Cardiac muscle cell (in vitro differentiated cells and primary cell): ENCODE results near the gene MAPK10. TPM values are rescaled to one million over a fixed set of nuclear protein-coding genes. Genes with fewer than 3 reads are reported as not detected.
"Not testable (repeated sequence)": the region's sequence is repeated elsewhere in the genome, so short reads cannot be mapped to it uniquely, and the experiment has no call there.

Source experiments
- DNase-seq, 2 donors: peaks; one replicate each; pipeline versions ENCODE4 v3.0.0 to v3.0.0-alpha.2; 2010 to 2017; ENCODE audit warnings: low read depth in 1 of 2, low spot score in 1 of 2
- H3K27ac ChIP-seq: fragments of 200-600 bp; sonication (generic); 2 replicates; pipeline ENCODE4 v1.5.1; 2016
- H3K27me3 ChIP-seq: fragments of 200-600 bp; sonication (generic); 2 replicates; pipeline ENCODE4 v1.6.0; 2016; ENCODE audit warnings: control low read depth
- H3K36me3 ChIP-seq: fragments of 200-600 bp; sonication (generic); 2 replicates; pipeline ENCODE4 v1.5.1; 2016; ENCODE audit warnings: control low read depth
- H3K4me1 ChIP-seq: fragments of 200-600 bp; sonication (generic); 2 replicates; pipeline ENCODE4 v1.8.1; 2017; ENCODE audit warnings: low read depth, mild to moderate bottlenecking, mixed run types
- H3K4me3 ChIP-seq: fragments of 200-600 bp; sonication (generic); 2 replicates; pipeline ENCODE4 v1.5.1; 2016; ENCODE audit warnings: mild to moderate bottlenecking
- H3K9me3 ChIP-seq: fragments of 200-600 bp; sonication (generic); 2 replicates; pipeline ENCODE4 v1.5.1; 2017; ENCODE audit warnings: low read depth, mild to moderate bottlenecking, control low read depth
- polyA plus RNA-seq: library from polyadenylated mRNA; unstranded; fragments of >200 nt; fragmentation: Nextera tagmentation; extraction: Ambion mirVana; gene quantifications from 2 replicates; pipeline ENCODE4 v1.2.1, GENCODE V29; 2016
- total RNA-seq: library from RNA; depleted of rRNA; stranded (reverse); fragments of >200 nt; gene quantifications from 2 replicates; pipeline ENCODE4 v1.2.3, GENCODE V29; 2016
- TF ChIP-seq, protein P1 (sequence below): IDR thresholded peaks from 2 replicates; pipeline ENCODE4 v1.5.1; 2012; ENCODE audit warnings: low read depth, mild to moderate bottlenecking, low read length

The MAPK10 gene
- total and polyA plus RNA-seq, 2 experiments from 2014 or later: 13.9 to 22.8 TPM

DNA sequence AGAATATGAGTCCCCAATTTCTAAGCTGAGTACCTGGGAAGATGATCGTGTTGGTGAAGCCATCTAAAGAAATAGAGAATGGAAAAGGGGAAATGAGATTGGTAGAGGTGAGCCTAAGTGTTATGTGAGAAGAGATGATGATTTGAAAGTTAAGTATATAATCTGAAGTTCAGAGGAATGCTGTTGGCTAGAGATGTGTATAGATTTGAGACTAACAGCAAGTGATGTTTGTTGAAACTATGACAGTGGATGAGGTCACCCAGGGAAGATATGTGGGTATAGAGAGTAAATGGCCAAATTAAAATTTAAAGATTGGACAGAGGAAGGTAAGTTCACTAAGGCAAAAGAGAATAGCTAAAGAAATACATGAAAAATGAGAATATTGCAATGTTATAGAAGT, 324.2 kb downstream of the MAPK10 start:
- Histone ChIP-seq H3K4me3 (no peak overlapping the region), H3K9me3 (no peaks in the 10 kb centered on the region), H3K27ac (no peak overlapping the region), H3K27me3 (no peaks in the 10 kb centered on the region), H3K36me3 (no peaks in the 10 kb centered on the region), H3K4me1 (peaks cover 38% of the 10 kb centered on the region)
- TF ChIP-seq, protein P1, sequence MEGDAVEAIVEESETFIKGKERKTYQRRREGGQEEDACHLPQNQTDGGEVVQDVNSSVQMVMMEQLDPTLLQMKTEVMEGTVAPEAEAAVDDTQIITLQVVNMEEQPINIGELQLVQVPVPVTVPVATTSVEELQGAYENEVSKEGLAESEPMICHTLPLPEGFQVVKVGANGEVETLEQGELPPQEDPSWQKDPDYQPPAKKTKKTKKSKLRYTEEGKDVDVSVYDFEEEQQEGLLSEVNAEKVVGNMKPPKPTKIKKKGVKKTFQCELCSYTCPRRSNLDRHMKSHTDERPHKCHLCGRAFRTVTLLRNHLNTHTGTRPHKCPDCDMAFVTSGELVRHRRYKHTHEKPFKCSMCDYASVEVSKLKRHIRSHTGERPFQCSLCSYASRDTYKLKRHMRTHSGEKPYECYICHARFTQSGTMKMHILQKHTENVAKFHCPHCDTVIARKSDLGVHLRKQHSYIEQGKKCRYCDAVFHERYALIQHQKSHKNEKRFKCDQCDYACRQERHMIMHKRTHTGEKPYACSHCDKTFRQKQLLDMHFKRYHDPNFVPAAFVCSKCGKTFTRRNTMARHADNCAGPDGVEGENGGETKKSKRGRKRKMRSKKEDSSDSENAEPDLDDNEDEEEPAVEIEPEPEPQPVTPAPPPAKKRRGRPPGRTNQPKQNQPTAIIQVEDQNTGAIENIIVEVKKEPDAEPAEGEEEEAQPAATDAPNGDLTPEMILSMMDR: no peak
- DNase-seq: no peak

DNA sequence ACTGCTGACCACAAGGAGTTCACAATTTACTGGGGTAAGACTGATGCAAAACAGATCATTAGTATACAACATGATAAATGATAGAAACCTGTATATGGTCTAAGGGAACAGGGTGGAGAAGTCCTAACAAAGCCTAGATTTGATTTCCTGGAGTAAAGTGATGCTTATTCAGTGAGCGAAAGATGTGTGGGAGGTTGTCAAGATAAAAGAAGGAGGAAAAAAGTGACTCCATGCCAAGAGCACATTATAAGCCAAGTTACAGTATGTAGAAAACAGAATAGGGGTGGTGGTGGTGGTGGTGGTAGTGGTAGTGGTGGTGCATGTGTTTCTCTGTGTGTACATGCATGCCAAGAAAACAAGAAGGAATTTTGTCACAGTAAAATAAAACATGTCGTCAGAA, 325.2 kb downstream of the MAPK10 start:
- Histone ChIP-seq H3K4me3 (no peak overlapping the region), H3K27ac (no peak overlapping the region), H3K9me3 (no peaks in the 10 kb centered on the region), H3K36me3 (no peaks in the 10 kb centered on the region), H3K4me1 (peaks cover 38% of the 10 kb centered on the region), H3K27me3 (no peaks in the 10 kb centered on the region)
- peak in 1 of 2 donors; percentile 69 for DNase-seq
- TF ChIP-seq, protein P1: no peak

DNA sequence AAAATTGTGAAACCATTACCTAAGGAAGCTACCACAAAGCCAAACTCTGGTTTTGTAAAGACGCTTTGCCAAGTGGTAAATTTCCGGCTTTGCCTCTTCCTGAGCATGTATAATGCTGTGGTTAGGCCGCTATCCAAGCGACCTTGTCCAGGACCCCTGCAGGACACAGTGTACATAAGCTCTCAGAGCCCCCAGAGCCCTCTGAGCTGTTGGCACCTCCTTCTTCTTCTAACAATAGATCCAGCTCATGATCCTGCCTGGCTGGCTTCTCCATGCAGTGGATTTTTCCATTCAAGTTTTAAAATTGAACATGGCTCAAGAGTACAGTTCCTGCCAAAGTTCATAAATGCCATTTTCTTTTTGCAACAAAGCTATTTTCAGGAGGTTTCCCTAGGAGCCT, 326.7 kb downstream of the MAPK10 start:
- DNase-seq: peak; percentile 86 to 94

DNA sequence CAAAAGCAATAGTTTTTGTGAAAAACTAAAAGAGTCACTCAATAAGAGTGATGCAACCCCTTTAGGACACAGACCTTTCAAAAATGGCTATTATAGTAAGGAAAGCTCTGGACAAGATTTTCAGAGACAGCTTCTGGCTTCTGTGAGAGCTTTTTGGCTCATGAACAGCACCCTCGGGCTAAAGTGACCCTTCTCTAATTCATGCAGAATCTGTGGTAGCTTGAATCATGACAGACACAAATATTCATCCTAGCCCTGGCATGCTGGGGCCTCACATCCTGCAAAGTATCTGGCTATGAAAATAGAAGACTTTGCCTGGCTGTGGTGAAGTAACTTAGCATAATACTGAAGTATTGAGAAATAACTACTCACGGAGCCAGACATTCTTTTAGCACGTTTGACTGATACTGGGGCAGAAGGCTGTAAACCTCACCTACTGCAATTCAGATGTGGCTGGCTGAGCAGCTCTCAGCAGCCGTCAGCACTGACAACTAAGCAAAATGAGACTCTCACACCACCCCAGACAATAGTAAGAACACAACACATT, 327.3 kb downstream of the MAPK10 start:
- peak overlapping the region; percentile 54 for H3K27ac ChIP-seq
- H3K4me3 ChIP-seq: no peak overlapping the region
- no peaks in the 10 kb centered on the region for H3K9me3 ChIP-seq
- H3K27me3 ChIP-seq: no peaks in the 10 kb centered on the region
- no peaks in the 10 kb centered on the region for H3K36me3 ChIP-seq
- TF ChIP-seq, protein P1: no peak
- peaks cover 22% of the 10 kb centered on the region for H3K4me1 ChIP-seq
- peak; percentile 32 to 94 for DNase-seq

More for the DNA sequence above, 326.7 kb downstream of the MAPK10 start:
- Histone ChIP-seq H3K36me3 (no peaks in the 10 kb centered on the region), H3K27me3 (no peaks in the 10 kb centered on the region), H3K4me1 (peaks cover 29% of the 10 kb centered on the region), H3K27ac (peak overlapping the region; percentile 54), H3K4me3 (no peak overlapping the region), H3K9me3 (no peaks in the 10 kb centered on the region)
- TF ChIP-seq, protein P1: peak; percentile 3

DNA sequence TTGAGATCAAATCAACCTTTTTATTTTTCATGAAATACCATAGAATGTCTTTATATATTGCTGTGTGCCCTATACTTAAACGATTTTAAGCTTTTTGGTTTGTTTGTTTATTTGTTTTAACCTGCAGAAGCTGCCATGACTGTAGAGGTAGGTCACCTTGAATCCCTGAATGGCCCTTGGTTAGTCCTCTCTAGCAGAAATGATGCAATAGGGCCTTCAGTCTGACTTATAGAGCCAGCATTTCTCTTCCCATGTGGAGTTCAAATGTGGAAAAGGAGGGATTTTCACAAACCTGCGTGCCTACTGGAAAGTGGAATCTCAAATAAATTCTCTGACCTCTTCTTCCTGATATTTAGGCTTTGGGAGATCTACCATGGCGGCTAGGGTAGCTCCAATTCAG, 327.9 kb downstream of the MAPK10 start:
- H3K36me3 ChIP-seq: no peaks in the 10 kb centered on the region
- H3K27me3 ChIP-seq: no peaks in the 10 kb centered on the region
- no peak overlapping the region for H3K4me3 ChIP-seq
- peaks cover 21% of the 10 kb centered on the region for H3K4me1 ChIP-seq
- TF ChIP-seq, protein P1: no peak
- no peak overlapping the region for H3K27ac ChIP-seq
- DNase-seq: peak in 1 of 2 donors; percentile 37
- no peaks in the 10 kb centered on the region for H3K9me3 ChIP-seq

DNA sequence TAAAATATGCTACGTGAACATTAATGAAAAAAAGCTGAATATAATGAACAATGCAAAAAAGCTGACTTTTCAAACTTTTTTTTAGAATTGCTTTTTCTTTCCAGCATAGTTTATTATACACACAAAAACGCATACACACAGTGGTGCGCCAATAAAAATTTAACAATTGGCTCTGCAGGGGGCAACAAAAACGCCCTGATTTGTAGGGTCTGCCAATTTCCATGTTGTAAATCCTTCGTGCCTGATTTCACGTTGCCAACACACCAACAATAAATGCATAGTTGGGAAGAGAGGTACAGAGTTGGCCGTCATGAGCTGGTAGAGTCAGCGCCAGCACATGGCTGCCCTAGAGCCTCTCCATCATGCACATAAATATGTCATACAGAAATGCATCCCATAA, 333.1 kb downstream of the MAPK10 start:
- Histone ChIP-seq H3K27me3 (no peaks in the 10 kb centered on the region), H3K9me3 (no peaks in the 10 kb centered on the region), H3K4me3 (no peak overlapping the region), H3K27ac (no peak overlapping the region), H3K4me1 (no peaks in the 10 kb centered on the region), H3K36me3 (no peaks in the 10 kb centered on the region)
- TF ChIP-seq, protein P1: no peak
- no peak for DNase-seq

DNA sequence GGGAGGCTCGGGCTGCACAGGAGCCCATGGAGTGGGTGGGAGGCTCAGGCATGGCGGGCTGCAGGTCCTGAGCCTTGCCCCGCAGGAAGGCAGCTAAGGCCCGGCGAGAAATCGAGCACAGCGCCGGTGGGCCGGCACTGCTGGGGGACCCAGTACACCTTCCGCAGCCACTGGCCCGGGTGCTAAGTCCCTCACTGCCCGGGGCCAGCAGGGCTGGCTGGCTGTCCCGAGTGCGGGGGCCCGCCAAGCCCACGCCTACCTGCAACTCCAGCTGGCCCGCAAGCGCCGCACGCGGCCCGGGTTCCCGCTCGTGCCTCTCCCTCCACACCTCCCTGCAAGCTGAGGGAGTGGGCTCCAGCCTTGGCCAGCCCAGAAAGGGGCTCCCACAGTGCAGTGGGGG, 338.2 kb downstream of the MAPK10 start:
- not testable (repeated sequence) for H3K4me1 ChIP-seq, H3K27me3 ChIP-seq, H3K9me3 ChIP-seq, H3K36me3 ChIP-seq, H3K27ac ChIP-seq, DNase-seq, H3K4me3 ChIP-seq
